ENCODE measurements around the gene IPO11.

Gene IPO11

DNA sequence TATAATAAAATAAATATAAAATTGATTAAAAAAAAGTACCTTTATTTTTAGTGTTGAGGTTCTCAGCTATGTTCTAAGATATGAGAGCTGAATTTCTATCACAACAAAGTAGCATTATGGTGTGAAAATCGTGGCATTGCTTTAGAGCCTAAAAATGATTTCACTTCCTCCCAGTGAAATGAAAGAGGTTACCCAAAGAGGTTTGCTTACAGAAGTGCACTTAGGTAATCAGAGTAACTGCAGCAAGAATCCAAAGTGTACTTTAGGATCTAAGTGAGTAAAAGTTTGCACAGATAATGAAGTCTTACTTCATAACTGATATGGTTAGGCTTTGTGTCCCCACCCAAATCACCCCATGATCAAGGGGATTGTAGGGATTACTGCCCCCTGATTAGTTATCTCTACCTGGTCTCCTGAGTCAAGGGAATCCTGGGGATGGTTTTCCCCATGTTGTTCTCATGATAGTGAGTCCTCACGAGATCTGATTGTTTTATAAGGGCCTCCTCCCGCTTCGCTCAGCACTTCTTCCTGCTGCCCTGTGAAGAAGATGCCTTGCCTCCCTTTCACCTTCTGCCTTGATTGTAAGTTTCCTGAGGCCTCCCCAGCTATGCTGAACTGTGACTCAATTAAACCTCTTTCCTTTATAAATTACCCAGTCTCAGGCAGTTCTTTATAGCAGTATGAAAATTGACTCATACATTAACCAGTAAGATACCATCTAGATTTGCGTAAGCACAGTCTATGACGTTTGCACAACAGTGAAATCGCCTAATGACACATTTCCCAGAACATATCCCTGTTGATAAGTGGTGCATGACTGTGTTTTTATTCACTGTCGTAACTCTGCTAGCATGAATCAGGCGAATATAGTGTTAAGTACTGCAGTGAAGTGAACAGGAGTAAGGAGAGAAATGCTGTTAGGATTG is 125.7 kb downstream of the IPO11 start:
- no peak overlapping the region for H3K9ac ChIP-seq
- no peaks in the 10 kb centered on the region for H3K36me3 ChIP-seq (ENCODE audit: control insufficient read depth, insufficient read depth, low read length)
- no peak overlapping the region for H3K4me3 ChIP-seq (ENCODE audit: low read depth, low read length)
- H3K79me2 ChIP-seq = no peaks in the 10 kb centered on the region
- no peak overlapping the region for H2AFZ ChIP-seq
- H3K27ac ChIP-seq = no peak overlapping the region
- no peaks in the 10 kb centered on the region for H3K9me3 ChIP-seq (ENCODE audit: control insufficient read depth, low read length)
- H3K4me1 ChIP-seq = no peaks in the 10 kb centered on the region
- no peak overlapping the region for H3K4me2 ChIP-seq (ENCODE audit: low read length)
- no peaks in the 10 kb centered on the region for H3K27me3 ChIP-seq (ENCODE audit: control insufficient read depth, insufficient read depth, low read length)
- TF ChIP-seq, protein P1, sequence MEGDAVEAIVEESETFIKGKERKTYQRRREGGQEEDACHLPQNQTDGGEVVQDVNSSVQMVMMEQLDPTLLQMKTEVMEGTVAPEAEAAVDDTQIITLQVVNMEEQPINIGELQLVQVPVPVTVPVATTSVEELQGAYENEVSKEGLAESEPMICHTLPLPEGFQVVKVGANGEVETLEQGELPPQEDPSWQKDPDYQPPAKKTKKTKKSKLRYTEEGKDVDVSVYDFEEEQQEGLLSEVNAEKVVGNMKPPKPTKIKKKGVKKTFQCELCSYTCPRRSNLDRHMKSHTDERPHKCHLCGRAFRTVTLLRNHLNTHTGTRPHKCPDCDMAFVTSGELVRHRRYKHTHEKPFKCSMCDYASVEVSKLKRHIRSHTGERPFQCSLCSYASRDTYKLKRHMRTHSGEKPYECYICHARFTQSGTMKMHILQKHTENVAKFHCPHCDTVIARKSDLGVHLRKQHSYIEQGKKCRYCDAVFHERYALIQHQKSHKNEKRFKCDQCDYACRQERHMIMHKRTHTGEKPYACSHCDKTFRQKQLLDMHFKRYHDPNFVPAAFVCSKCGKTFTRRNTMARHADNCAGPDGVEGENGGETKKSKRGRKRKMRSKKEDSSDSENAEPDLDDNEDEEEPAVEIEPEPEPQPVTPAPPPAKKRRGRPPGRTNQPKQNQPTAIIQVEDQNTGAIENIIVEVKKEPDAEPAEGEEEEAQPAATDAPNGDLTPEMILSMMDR (IDR thresholded peaks at IDR 0.05) = no peak

- H3K27ac ChIP-seq = no peak overlapping the region
- no peaks in the 10 kb centered on the region for H3K27me3 ChIP-seq (ENCODE audit: control insufficient read depth, insufficient read depth, low read length)
- no peak overlapping the region for H3K9ac ChIP-seq
- no peaks in the 10 kb centered on the region for H3K4me1 ChIP-seq
- no peak overlapping the region for H2AFZ ChIP-seq
- no peak overlapping the region for H3K4me3 ChIP-seq (ENCODE audit: low read depth, low read length)
- H3K9me3 ChIP-seq (ENCODE audit: control insufficient read depth, low read length) = no peaks in the 10 kb centered on the region
- no peak overlapping the region for H3K4me2 ChIP-seq (ENCODE audit: low read length)
- no peaks in the 10 kb centered on the region for H3K79me2 ChIP-seq
- TF ChIP-seq, protein P1 (IDR thresholded peaks at IDR 0.05) = no peak
- H3K36me3 ChIP-seq (ENCODE audit: control insufficient read depth, insufficient read depth, low read length) = no peaks in the 10 kb centered on the region
Observed at GRCh38 chr5:62542720-62543119, 130.2 kb downstream of the IPO11 start.

DNA sequence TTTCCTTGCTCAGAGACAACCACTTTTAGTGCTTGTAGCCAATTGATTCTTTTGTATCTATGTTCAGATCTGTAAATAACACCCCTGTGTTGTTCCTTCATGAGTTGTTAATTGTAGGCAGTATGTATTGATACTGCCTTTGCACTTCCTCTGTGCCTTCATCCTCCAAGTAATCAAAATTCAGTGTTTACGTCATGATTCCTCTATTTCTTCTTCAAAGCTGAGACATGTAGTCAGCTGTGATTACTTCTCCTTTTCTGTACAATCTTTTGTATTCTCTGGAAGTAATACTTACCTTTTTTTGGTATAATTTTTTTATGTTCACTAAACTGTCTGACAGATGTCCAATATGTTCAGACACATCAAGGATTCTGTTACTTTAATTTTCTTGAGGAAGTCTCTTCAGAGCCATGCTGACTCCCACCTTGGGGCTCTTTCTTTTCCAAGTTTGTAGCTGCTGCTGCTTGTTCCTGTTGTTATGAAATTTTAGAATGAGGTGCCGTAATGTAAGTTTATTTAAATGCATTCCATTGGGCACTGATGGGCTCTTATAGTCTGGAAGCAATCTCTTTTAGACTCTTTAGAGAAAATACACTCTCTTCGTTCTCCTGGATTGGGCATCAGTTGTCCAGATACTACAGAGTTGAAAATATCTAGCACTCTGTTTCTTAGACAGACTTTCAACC is 135.5 kb downstream of the IPO11 start:
- Histone ChIP-seq H3K27me3 (ENCODE audit: control insufficient read depth, insufficient read depth, low read length) (no peaks in the 10 kb centered on the region), H3K79me2 (no peaks in the 10 kb centered on the region), H3K4me2 (ENCODE audit: low read length) (no peak overlapping the region), H3K4me3 (ENCODE audit: low read depth, low read length) (no peak overlapping the region), H3K36me3 (ENCODE audit: control insufficient read depth, insufficient read depth, low read length) (no peaks in the 10 kb centered on the region), H2AFZ (no peak overlapping the region), H3K9ac (no peak overlapping the region), H3K27ac (no peak overlapping the region), H3K9me3 (ENCODE audit: control insufficient read depth, low read length) (no peaks in the 10 kb centered on the region), H3K4me1 (no peaks in the 10 kb centered on the region)
- TF ChIP-seq, protein P1 (IDR thresholded peaks at IDR 0.05) = no peak

DNA sequence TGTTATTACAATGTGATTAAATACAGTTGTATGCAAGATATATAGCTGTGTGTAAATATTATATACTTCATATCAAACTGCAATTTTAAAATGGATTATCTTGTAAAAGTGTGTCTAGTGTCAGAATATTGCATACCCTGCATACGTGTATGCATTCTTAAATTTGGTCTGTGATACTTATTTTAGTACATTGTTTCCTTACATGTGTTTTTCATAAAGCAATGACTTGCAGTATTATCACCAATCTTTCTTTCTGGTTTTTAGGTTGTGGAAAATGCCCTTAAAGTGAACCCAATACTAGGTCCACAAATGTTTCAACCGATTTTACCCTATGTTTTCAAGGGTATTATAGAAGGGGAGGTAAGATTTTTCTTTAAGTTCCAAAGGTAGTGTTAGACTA is 137.5 kb downstream of the IPO11 start:
- H3K9ac ChIP-seq = no peak overlapping the region
- H3K79me2 ChIP-seq = no peaks in the 10 kb centered on the region
- no peaks in the 10 kb centered on the region for H3K27me3 ChIP-seq (ENCODE audit: control insufficient read depth, insufficient read depth, low read length)
- TF ChIP-seq, protein P1 (IDR thresholded peaks at IDR 0.05) = no peak
- no peak overlapping the region for H2AFZ ChIP-seq
- no peaks in the 10 kb centered on the region for H3K36me3 ChIP-seq (ENCODE audit: control insufficient read depth, insufficient read depth, low read length)
- no peaks in the 10 kb centered on the region for H3K4me1 ChIP-seq
- no peaks in the 10 kb centered on the region for H3K9me3 ChIP-seq (ENCODE audit: control insufficient read depth, low read length)
- H3K4me2 ChIP-seq (ENCODE audit: low read length) = no peak overlapping the region
- no peak overlapping the region for H3K27ac ChIP-seq
- no peak overlapping the region for H3K4me3 ChIP-seq (ENCODE audit: low read depth, low read length)

All from parathyroid adenoma (tissue), 2 donors.